VCaP (cell line): ENCODE measurements around the gene C1orf50.
"Not testable (repeated sequence)": the region's sequence is repeated elsewhere in the genome, so short reads cannot be mapped to it uniquely, and the experiment has no call there.

Experiments
- H3K27ac ChIP-seq: fragments of 450-650 bp; 2 replicates; pipeline ENCODE4 v1.5.1; 2017
- TF ChIP-seq, protein P1 (sequence below): fragments of 450-650 bp; conservative IDR thresholded peaks from 2 replicates; pipeline ENCODE4 v1.5.1; 2017; ENCODE audit warnings: mild to moderate bottlenecking, moderate library complexity

Gene C1orf50

GRCh38 chr1:42766741-42767509 lies at the start of gene C1orf50, which contains the start of gene P3H1:
Gene C1orf50, plus strand, starts transcription at chr1:42767249. Its CDS starts 63 bp downstream, at chr1:42767312.
Gene P3H1, minus strand, starts transcription at chr1:42767028. Its CDS starts 57 bp downstream, at chr1:42766971.
- TF ChIP-seq, protein P1, sequence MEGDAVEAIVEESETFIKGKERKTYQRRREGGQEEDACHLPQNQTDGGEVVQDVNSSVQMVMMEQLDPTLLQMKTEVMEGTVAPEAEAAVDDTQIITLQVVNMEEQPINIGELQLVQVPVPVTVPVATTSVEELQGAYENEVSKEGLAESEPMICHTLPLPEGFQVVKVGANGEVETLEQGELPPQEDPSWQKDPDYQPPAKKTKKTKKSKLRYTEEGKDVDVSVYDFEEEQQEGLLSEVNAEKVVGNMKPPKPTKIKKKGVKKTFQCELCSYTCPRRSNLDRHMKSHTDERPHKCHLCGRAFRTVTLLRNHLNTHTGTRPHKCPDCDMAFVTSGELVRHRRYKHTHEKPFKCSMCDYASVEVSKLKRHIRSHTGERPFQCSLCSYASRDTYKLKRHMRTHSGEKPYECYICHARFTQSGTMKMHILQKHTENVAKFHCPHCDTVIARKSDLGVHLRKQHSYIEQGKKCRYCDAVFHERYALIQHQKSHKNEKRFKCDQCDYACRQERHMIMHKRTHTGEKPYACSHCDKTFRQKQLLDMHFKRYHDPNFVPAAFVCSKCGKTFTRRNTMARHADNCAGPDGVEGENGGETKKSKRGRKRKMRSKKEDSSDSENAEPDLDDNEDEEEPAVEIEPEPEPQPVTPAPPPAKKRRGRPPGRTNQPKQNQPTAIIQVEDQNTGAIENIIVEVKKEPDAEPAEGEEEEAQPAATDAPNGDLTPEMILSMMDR: no peak
- H3K27ac ChIP-seq: peak within 1 kb of the TSS; percentile 82

DNA sequence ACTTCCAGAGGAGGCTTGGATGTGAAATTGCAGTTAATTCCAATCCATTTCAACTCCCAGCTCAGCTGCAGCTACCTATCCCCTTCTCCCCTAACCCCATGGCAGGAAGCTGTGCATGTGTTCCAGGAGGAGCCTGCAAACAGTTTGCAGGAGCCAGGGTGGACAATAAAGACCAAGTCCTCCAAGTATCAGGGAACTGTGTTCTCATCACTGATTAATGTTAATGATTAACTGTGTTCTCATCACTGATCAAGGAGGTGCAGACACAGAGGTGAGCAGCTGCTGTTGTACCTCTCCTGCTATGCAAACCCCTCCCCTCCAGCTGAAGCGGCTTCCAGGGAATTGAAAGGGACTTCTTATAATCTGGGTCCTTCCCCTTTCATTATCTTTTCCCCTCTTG lies 46.2 kb upstream of the C1orf50 start:
- peak overlapping the region; percentile 30; the same call in 1 of the 2 replicates for H3K27ac ChIP-seq
- TF ChIP-seq, protein P1: no peak

DNA sequence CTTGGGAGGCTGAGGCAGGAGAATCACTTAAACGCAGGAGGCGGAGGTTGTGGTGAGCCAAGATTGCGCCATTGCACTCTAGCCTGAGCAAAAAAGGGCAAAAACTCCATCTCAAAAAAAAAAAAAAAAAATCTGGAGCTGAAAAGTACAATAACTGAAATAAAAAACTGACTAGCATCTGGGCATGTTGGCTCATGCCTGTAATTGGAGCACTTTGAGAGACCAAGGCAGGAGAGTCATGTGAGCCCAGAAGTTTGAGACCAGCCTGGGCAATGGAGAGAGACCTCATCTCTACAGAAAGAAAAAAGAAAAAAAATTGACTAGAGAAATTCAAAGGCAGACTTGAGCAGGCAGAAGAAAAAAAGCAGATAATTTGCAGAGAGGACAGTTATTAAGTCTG lies 45.1 kb upstream of the C1orf50 start:
- TF ChIP-seq, protein P1: no peak
- H3K27ac ChIP-seq: no peak overlapping the region

DNA sequence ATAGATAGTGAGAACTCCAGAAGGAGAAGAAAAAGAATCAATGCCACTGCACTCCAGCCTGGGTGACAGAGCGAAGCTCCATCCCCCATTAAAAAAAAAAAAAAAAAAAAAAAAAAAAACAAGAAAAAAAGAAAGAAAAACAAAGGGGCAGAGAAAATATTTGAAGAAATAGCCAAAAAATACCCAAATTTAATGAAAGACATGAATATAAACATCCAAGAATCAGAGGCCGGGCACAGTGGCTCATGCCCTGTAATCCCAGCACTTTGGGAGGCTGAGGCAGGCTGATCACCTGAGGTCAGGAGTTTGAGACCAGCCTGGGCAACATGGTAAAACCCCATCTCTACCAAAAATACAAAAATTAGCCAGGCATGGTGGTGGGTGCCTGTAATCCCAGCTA lies 44.6 kb upstream of the C1orf50 start:
- not testable (repeated sequence) for H3K27ac ChIP-seq

DNA sequence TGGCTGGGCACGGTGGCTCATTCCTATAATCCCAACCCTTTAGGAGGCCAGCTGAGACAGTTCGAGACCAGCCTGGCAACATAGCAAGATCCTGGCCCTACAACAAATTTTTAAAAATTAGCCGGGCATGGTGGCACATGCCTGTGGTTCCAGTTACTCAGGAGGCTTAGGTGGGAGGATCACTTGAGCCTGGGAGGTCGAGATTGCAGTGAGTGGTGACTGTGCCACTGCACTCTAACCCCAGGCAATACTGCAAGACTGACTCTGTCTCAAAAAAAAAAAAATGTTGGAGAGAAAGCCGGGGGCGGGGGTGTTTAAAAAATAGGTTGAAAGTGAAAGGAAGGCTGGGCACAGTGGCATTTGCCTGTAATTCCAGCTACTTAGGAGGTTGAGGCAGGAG lies 43.5 kb upstream of the C1orf50 start:
- no peak overlapping the region for H3K27ac ChIP-seq
- TF ChIP-seq, protein P1: no peak

DNA sequence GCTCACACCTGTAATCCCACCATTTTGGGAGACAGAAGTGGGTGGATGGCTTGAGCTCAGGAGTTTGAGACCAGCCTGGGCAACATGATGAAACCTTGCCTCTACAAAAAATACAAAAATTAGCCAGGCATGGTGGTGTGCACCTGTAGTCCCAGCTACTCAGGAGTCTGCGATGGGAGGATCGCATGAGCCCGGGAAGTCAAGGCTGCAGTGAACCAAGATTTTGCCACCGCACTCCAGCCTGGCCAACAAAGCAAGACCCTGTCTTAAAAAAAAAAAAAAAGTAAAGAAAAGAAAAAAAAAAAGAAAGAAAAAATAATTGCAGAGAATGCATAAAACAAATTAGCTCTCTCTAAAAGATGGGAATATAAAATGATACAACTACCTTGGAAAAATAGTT lies 41.2 kb upstream of the C1orf50 start:
- not testable (repeated sequence) for H3K27ac ChIP-seq

DNA sequence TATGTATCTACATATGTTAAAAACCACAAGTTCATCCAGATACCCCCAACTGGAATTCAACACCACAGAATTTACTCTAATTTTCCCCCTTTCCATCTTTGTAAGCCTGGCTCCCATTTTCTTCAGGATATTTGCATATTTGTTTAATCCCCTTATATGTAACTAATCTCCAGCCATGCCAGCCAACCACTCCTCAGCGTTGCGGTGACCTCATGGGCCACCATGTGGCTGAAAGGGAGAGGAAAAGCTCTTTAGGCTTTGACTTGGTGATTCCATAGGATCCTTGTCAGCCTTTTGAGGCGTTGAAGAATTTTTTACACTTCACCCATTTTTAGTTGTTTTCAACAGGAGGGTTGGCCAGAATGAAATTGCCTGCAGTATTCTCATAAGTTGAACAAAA lies 37.0 kb upstream of the C1orf50 start:
- TF ChIP-seq, protein P1: no peak
- no peak overlapping the region for H3K27ac ChIP-seq

- no peak overlapping the region for H3K27ac ChIP-seq
- TF ChIP-seq, protein P1: peak; percentile 29
These were observed 36.1 kb upstream of the C1orf50 start for GRCh38 chr1:42730988-42731387.
